ENCODE results near the gene TRAK1.

The TRAK1 gene

DNA sequence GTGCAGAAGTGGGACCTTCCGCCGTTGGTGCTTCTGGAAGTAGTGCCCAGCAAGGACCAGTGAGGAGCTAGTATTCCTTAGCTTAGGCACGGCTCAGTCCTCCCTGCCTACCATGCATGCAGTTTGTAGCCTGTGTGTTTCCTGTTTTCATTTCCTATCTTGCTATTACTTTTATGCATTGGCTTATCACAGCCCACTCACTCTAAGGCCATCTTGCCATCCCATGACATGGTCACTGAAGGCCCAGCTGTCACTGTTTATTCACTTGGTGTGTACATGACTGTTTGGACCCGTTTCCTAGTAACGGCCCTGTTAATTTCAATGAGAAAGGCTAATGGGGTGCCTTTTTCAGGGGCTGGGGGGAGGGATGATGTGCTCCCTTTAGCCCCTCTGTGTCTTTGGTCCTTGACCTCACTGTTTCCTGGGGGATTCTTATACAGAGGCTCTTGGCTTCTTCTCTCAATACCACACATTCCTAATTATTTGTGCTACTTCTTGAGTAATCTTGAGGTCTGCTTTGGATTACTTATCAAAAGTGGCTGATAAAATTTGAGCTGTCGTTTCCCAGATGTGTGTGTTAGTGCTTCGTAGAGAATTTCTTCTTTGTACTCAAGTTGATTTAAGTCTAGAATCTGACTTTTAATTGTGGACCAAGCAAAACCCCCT lies 24.5 kb upstream of the TRAK1 start:
- no peak for DNase-seq (ENCODE audit: low read depth in 2 of 2)

DNA sequence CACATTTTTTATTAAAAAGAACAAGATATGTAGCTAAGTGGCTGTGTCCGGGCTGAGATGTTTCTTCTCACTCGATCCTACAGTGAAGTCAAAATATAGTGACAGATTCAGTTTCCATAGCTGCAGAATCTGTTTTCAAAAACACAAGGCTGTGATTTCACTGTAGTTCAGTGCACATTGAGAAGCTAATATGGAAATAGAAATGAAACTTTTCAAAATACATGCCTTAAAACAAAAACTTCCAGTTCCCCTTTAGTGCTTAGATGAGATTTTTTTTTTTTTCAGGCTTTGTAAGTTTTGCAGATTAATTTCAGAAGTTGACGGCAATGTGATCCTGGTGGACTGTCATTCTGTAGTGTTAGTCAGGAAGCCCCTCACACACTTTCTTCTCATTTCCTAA lies 23.8 kb upstream of the TRAK1 start:
- DNase-seq (ENCODE audit: low read depth in 2 of 2): no peak

DNA sequence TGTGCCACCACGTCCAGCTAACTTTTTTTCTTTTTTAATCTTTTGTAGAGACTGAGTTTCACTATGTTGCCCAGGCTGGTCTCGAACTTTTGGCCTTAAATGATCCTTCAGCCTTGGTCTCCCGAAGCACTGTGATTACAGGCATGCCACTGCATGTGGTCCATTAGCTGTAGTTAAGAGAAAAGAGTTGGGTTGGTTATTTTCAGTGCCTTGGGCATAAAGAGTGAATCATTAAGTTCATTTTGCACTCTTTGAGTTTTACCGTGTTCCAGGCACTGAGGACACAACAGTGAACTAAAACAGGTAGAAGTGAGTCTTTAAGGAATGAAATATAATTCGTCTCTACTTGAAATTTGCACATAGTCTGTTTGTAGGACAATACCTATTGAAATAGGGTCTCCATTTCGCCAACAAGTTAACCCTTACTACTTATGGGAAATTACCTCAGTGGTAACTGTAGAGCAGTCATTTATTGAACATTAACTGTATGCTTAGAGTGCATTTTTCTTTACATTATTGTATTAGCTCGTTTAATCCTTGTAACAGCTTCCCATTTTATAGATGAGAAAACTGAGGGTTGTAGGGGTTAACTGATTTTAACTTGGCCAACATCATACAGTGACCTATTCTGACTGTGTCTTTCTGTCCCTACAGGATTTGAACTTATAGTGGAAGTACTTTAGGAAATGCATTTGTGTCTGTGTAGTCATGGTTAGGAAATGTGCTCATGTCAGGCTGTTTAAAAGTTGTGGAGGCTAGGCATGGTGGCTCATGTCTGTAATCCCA lies 22.7 kb upstream of the TRAK1 start:
- no peak for DNase-seq (ENCODE audit: low read depth in 2 of 2)

DNA sequence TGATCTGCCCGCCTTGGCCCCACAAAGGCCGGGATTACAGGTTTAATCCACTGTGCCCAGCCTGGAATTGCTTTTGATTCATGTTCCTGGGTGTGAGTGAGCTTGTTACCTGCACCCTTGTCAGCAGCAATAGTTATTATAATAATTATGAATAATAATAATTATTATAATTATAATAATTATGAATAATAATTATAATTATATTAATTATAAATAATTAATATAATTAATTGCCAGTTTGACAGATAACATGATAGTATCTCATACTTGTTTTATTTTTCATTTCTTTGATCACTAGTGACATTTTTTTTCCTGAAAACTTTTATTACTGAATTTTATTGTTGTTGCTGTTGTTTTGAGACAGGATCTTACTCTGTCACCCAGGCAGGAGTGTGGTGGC lies 21.1 kb upstream of the TRAK1 start:
- no peak for DNase-seq (ENCODE audit: low read depth in 2 of 2)

DNA sequence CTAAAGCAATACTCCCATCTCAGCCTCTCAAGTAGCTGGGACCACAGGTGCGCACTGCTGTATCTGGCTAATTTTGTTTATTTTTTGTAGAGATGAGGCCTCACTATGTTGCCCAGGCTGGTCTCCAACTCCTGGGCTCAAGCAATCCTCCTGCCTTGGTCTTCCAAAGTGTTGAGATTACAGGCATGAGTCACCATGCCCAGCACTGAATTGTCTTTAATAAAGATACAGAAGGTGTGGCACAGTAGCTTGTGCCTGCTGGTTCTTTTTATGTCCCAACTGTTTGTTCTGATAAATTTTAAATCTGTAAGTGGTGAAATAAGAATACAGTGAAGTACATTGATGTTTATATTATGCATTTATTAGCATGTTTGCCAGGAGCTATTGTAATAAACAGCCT lies 20.6 kb upstream of the TRAK1 start:
- no peak for DNase-seq (ENCODE audit: low read depth in 2 of 2)

DNA sequence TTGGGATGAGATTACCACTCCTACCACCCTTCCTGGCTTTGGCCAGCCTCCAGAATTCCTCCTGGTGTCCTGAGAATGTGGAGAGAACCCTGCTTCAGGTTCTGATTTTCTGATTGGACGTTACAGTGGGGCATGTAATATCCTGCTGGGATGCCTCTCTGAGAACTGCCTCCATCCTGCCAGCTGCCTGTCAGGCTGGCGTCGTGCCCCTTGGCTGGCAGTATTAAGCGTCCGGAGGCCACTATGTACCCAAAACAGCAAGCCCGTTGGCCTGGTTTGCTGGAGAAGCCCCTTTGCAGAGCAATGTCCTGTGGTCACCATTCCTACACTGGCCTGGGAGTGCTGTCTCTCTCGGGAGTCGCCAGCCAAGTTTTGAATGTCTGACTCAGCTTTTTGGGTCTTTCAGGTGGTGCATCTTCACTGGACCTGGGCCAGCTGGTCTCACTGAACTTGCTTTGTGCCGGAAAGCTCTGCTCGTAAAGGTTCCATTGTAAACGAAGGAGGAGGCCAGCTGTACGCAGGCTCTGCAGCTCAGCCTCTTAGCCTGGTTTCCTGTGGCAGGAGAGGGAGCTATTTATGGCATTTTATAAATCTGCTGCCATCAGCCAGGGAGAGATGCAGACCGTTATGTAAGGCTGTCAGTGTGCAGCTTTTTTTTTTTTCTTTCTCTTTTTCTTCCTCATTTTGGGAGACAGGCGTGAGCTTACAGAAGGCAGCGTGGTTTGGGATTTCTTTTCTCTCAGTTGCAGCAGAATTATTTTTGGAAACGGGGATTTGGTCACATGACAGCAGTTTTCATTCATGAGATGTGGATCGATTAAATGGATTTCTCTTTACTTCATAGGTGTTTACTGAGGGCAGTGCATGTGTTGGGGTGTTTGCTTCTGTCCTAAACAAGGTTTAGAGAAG lies 19.0 kb upstream of the TRAK1 start:
- DNase-seq (ENCODE audit: low read depth in 2 of 2): no peak

DNA sequence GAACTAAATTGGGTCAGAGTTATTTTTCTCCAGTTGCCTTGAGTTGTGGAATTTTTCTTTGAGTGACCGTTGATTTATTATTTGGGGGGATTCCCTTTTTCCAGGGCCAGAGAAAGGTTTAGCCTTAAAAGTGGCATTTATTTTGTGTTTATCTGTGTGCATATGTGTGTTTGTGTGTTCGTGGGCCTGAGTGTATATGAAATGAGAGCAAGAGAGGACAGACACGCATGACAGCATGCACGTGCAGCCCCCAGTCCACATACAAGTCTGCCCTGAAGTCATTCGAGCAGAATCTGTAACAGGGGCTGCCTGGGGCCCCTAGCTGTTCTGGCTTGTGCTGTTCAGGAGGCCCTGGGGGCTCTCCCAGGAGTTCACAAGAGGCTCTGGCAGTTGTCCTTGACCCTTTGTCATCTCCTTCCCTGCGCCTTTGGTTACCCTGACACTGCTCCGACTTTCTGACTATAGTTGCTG lies 18.3 kb upstream of the TRAK1 start:
- no peak for DNase-seq (ENCODE audit: low read depth in 2 of 2)

DNA sequence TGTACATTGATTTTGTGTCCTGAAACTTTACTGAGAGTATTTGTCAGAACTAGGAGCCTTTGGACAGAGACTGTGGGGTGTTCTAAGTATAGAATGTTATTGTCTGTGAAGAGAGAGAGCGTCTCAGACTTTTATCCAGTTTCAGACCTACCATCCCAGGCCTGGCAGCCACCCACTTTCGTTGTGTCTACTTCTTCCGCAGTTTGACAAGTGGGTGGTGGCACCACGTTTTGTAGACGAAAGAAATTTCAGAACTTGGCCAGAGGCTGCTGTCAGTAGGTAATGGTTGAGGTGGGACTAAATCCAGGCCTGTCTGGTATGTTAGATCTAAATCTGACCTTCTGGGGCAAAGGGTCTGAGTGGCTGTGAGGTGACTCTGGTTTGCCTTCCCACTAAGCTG lies 13.4 kb upstream of the TRAK1 start:
- no peak for DNase-seq (ENCODE audit: low read depth in 2 of 2)

DNA sequence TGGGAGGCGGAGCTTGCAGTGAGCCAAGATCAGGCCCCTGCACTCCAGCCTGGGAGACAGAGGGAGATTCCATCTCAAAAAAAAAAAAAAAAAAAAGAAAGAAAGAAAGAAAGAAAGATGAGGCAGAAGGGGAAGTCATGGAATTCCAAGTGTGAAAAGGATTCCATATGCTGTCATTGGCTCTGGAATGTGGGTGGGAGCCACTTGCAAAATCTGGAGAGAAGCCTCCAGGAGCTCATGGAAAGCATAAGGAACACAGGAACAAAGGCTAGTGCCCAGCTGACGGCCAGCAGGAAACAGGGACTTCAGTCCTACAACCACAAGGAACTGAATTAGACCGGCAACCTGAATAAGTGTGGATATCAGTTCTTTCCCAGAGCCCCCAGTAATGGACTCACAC lies 12.5 kb upstream of the TRAK1 start:
- no peak for DNase-seq (ENCODE audit: low read depth in 2 of 2)

DNA sequence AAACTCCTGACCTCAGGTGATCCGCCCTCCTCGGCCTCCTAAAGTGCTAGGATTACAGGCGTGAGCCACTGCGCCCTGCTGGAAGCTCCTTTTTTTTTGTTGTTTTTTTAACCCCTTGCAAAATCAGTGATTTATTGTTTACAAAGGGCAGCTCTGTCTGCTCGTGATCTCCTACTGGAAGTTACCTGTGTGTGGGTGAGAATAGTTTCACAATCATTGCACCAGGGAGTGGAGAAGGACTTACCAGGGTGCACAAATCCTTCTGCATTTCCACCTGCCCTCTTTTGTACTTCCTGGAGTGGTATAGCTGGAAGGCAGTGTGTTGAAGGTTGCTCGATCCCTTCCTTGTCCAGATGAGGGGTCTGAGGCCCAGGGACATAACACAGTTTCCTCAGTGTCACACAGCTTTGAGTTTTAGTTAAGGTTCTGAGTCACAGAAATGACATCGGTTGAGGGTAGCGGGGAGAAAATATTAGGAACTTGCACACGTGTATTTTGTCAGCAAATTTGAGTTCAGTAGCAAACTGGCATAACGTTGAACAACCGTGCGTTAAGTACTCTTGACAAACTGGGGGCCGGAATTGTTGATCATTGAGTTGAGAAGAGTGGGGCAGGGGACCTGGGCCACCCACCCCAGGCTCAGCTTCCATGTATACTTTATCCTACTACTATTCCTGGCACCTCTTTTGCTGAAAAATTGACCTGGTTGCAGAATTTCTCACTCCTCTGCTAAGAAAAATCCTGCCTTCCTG lies 11.3 kb upstream of the TRAK1 start:
- DNase-seq (ENCODE audit: low read depth in 2 of 2): no peak

DNA sequence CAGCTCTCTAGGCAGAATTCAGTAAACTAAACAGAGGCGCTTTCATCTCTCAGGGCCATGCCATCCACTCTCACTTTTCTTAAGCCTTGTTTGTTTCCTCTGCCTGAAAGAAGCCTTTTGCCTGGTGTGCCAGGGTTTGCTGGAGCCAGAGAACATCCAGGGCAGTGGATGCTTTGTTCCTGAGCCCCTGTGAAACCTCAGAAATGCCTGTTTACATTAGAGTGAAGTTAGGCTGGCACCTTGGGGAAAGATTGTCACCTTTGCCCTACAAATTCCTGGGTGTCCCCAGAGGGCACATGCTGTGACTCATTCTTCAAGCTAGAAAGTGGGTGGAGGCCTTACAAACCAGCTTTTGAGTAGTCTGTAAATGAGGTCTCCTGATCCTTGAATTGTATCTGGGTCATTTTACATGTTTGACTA lies 10.7 kb upstream of the TRAK1 start:
- no peak for DNase-seq (ENCODE audit: low read depth in 2 of 2)

DNA sequence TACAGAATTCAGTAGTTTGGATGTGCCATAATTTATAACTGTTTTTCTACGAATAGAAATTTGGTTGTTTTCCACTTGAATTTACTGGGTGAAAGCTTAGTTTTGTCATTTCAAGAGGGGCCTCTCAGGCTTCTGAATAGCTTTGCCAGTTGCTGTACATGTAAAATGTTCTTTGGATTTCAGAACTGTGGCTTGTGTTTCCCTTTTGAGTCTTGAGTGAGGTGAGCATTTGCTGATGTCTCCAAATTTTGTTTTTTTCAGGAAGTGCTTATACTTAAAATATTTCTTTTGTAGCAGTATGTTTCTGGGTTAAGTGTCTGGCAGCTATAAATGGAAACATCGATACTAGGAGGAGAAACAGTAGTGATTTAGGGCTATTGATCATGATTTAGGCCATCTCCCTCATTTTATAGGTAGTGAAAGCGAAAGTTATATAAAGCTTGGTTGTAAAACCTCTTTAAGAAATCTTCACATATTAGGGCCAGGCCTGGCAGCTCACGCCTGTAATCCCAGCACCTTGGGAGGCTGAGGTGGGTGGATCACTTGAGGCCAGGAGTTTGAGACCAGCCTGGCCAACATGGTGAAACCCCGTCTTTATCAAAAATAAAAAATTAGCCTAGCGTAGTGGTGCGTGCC lies 9.2 kb upstream of the TRAK1 start:
- DNase-seq (ENCODE audit: low read depth in 2 of 2): no peak

DNA sequence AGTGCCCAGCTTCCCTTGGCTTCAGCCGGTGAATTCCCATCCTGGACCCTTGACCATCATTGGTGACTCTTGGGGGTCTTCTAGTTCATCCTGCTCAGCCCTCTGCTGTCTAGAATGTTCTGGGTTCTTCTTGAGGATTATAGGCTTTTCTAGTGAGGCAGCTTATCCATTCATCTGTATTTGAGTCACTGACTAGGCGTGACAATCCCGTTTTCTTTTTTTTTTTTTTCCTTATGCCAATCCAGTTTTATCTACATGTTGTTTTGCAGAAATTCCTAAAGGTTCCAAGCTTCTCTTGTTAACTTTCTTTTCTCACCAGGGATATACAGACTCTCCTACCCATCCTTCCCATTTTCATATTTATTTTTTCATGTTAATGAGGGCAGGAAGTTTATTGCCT lies 6.6 kb upstream of the TRAK1 start:
- DNase-seq (ENCODE audit: low read depth in 2 of 2): no peak

DNA sequence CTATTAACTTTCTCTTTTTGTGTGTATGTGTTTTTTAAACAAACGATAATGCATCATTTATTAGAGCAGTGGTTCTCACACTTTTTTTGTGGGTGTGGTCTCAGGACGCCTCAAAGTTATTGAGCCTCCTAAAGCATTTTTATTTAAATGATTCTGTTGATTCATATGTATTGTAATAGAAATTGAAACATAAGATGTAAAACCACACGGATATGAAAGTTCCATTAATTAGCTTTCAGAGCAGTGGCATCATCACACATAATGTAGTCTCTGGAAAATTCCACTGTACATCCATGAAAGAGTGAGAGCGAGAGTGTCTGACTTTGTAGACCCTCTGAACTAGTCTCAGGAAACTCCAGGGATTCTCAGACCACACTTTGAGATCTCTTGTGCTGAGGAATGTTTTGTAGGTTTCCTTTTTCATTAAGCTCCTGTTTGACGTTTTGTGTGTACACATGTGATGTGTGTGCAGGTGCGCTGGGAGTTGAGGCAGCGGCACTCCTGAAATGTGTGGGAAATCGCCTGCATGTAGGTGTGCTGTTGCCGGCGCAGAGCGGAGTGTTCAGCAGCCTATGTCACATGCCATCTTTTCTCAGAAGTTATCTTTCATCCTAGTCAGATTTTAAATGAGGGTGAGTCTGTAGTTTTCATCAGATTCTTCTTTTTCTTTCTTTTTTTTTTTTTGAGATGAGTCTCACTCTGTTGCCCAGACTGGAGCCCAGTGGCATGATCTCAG lies 5.3 kb upstream of the TRAK1 start:
- no peak for DNase-seq (ENCODE audit: low read depth in 2 of 2)

DNA sequence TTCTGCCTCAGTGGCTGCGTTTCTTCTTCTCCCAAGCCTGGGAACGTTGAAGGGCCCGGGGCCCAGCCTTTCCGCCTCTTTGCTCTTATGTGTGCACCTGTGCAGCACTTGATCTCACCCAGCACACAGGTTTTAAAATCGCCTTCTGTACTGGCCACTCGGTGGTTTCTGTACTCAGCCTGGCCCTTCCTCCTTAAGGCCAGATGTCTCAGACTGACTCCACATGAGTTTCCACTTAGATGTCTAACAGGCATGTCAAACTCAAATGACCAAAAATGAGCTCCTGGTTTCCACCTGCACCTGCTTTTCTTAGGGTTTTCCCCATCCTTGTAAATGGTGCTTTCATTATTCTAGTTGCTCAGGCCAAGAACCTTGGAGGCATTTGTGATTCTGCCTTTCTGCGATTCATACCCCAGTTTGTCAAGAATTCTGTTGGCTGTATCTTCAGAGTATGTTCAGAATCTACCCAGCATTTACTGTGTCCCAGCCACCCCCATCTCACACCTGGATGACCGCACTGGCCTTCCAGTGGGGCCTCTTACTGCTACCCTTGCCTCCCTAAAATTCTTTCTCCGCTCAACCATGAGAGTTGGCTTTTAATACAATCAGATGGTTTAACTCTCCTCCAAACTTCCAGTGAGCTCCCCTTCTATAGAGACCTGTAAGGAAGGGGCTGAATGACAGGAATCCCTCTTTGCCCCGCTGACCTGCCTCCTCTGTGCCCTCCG lies 2.2 kb upstream of the TRAK1 start:
- no peak for DNase-seq (ENCODE audit: low read depth in 2 of 2)

DNA sequence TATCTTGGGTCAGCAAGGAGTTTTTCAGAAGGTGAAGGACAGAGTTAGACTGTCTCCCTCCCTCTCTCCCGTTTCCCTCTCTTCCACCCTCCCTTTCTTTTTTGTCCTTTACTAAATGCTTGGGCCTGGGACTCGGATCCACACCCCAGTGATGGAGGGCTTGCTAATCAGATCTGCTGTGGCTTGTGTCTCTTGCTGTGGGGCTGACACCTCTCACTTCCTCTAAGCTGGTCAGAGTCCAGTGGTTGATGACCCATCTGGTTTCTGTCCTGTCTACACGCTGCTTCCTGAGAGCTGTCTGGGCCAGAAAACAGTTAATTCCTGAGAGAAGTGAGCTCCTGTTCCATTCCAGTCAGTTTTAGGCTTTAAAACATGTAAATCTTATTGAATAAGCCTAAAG lies 849 bp downstream of the TRAK1 start:
- no peak for DNase-seq (ENCODE audit: low read depth in 2 of 2)

DNA sequence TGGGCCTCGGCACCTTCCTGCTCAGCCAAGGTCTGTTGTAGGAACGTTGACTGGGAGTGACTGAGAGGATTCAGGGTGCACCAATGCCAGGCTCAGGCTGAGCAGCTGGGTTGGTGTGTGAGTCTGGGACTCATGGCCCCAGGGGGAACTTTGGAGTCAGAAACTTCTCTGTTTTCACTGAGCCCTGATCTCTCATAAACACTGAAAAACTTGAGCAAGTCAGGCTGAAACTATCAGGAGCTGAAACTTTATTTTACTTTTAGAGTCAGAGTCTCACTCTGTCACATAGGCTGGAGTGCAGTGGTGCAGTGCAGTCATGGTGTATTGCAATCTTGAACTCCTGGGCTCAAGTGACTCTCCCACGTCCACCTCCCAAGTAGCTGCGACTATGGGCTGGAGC lies 3.0 kb downstream of the TRAK1 start:
- no peak for DNase-seq (ENCODE audit: low read depth in 2 of 2)

DNA sequence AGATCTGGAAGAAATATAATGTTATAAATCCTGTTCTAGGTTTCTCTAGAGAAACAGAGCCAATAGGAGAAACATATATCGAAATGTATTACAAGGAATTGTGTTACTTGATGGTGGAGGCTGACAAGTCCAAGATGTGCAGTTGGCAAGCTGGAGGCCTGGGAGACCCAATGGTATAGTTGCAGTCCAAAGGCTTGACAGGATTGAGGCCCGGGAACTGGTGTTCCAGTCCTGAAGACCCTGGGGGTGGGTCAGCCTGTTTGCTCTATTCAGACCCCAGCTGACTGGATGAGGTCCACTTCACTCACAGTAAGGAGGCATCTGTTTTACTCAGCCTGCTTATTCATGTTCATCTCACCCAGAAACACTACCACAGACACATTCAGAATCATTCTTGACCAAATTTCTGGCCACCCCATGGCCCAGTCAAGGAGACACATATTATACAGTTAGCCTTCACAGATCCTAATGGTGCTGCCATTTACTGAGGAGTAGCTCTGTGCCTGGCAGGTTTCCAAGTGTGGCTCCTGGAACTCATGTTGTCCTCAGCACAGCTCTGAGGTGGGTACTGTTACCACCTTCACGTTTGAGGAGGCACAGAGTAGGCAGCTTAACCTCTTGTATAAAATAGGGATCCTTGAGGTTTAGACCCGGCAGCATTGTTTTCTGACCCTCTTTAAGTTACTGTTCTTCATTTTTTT lies 3.7 kb downstream of the TRAK1 start:
- DNase-seq (ENCODE audit: low read depth in 2 of 2): no peak

DNA sequence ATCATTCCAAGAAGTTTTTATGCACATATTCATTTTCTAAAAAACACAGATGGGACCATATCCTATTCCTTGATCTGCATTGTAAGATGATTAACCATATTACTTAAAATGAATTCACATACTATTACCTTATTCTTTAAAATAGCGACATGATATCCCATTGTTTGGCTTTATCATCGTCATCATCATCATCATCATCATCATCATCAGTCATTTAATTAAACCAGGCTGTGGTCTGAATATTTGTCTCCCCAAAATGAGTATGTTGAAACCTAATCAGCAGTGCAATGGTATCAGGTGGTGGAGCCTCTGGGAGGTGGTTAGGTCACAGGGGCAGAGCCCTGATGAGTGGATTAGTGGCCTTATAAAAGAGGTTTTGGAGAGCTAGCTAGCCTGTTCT lies 4.4 kb downstream of the TRAK1 start:
- no peak for DNase-seq (ENCODE audit: low read depth in 2 of 2)
